GM12874 (cell line): ENCODE results near the gene SYAP1.

Source experiments
- CTCF ChIP-seq: IDR thresholded peaks from 2 replicates; pipeline ENCODE4 v1.5.1; 2011; ENCODE audit warnings: low read depth, mild to moderate bottlenecking, control low read depth, low read length, moderate library complexity; ENCODE audit not compliant: insufficient read depth

SYAP1 gene

DNA sequence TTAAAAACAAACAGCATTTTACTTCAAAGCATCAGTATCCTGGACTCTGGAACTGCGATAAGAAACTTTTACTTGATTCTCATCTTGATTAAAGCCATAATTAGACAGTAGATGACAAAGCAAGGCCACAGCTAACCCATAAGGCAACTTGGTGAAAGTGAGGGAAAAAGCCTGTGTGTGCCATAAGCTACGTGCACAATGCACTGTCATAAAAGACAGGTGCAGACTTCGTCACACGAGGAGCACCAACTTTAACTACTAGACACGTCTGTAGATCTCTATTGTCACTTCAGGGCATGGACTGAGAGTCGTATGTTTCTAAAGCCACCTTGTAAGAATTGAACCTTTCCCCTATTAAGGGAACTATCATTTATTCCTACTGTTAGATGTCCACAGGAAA lies 20.0 kb upstream of the SYAP1 start:
- TF ChIP-seq CTCF: no peak

DNA sequence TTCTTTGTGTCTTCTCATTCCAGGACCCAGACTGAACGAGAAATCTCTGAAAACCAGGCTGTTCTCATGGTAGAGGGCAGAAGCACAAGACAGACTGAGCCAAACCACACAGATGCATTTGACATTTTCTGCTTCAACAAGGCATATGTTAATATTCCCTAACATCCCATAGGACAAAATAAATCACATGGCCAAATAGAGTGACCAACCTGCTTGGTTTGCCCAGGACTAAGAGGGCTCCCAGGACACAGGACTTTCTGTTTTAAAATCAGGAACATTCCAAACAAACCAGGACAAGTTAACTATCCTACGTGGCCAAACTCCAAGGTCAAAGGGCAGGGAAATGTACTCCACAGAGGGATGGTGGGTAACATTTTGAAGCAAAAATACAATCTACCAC lies 18.7 kb upstream of the SYAP1 start:
- TF ChIP-seq CTCF: no peak

- no peak for TF ChIP-seq CTCF
Observed at GRCh38 chrX:16702700-16703599, 16.5 kb upstream of the SYAP1 start.

DNA sequence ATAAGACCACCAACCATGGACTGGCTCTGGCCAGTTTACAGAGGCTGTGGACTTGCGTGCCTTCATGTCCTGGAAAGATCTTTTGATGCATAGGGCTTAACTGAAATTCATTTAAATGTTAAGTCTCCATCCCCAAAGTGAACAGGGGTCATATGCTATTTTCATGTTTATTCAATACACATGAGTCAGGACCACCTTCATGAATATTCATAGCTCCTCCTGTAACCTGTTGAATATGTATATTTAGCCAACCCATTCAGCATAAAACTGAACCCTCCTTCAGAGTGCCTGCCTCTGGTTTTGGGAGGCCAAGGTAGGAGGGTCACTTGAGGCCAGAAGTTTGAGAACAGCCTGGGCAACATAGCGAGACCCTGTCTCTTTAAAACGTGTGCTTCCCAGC lies 14.0 kb upstream of the SYAP1 start:
- no peak for TF ChIP-seq CTCF

DNA sequence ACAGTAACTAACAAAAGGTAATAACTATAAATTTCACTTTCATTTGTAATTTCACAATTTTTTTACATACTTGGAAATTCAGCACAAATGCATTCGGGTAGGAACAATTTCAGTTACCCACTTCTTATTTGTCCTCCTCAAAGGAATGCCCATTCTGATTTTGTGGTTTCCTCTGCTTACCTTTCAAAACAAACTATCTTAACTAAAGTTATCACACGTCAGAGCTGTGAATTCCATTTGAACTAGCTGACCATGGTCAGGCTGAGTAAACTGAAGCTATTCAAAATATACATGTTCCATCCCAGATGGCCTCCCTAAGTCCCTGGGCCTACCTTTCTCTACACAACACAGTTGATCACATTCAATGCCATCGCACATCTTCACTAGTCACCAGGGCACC lies 11.4 kb upstream of the SYAP1 start:
- TF ChIP-seq CTCF: no peak

- no peak for TF ChIP-seq CTCF
Observed at GRCh38 chrX:16711219-16711811, 8.1 kb upstream of the SYAP1 start.

DNA sequence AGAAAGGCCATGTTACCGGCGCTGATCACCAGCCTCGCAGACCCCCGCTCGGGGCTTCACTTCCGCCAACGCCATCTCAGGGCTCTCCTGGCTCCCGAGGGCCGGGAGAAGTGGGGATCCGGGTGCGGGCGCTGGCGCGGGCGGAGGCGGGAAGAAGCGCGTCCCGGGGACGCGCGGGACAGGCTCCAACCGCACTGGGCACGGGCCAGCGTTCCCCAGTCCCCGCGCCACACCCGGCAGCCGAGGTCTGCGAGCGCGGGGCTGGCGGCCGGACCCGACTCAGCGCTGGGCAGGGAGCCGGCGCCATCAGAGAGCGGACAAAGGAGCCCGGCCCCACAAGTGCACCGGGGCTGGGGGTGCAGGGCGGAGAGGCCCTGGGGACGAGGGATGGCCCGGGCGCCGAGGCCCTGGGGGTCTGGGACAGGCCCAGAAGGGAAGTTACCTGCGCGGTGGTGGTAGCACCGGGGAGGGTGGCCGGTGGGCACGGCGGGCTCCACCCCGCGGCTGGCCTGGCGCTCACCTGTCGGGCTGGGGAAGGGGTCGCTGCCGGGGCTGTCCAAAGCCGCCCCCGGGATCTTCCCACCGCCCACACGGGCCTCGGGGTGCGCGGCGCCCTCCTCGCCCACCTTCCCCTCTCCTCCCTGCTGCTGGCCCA lies 7.4 kb upstream of the SYAP1 start:
- no peak for TF ChIP-seq CTCF
